Measurements from ENCODE around the gene ATP6V1E1.
"Not testable (repeated sequence)": the region's sequence is repeated elsewhere in the genome, so short reads cannot be mapped to it uniquely, and the experiment has no call there.

Gene ATP6V1E1

GRCh38 chr22:17566776-17567175 lies 61.8 kb downstream of the ATP6V1E1 start:
- Histone ChIP-seq H3K27me3 (ENCODE audit: low read depth) (no peaks in the 10 kb centered on the region), H3K4me3 (no peak overlapping the region), H3K9me3 (no peaks in the 10 kb centered on the region), H3K36me3 (replicated peaks) (no peaks in the 10 kb centered on the region), H3K4me1 (peaks cover 14% of the 10 kb centered on the region)
- no peak for DNase-seq (ENCODE audit: low spot score in 2 of 2)
- in situ Hi-C loops (cut with MboI; ENCODE audit: low sequenced_read_pairs): no loop called here

GRCh38 chr22:17566016-17566687 lies 62.4 kb downstream of the ATP6V1E1 start:
- H3K4me1 ChIP-seq: peaks cover 14% of the 10 kb centered on the region
- H3K36me3 ChIP-seq (replicated peaks); DNase-seq (ENCODE audit: low spot score in 2 of 2); H3K4me3 ChIP-seq; in situ Hi-C loops (cut with MboI; ENCODE audit: low sequenced_read_pairs); H3K27me3 ChIP-seq (ENCODE audit: low read depth); H3K9me3 ChIP-seq: not testable (repeated sequence)

GRCh38 chr22:17563936-17564391 lies 64.6 kb downstream of the ATP6V1E1 start:
- in situ Hi-C loops (cut with MboI; ENCODE audit: low sequenced_read_pairs): no loop called here
- peak in 1 of 2 experiments; percentile 36 for DNase-seq (ENCODE audit: low spot score in 2 of 2)
- Histone ChIP-seq H3K36me3 (replicated peaks) (no peaks in the 10 kb centered on the region), H3K4me1 (peaks cover 14% of the 10 kb centered on the region), H3K4me3 (no peak overlapping the region), H3K9me3 (no peaks in the 10 kb centered on the region), H3K27me3 (ENCODE audit: low read depth) (no peaks in the 10 kb centered on the region)

- in situ Hi-C loops (cut with MboI; ENCODE audit: low sequenced_read_pairs): no loop called here
- Histone ChIP-seq H3K4me1 (peaks cover 14% of the 10 kb centered on the region), H3K9me3 (no peaks in the 10 kb centered on the region), H3K4me3 (no peak within 1 kb of the TSS), H3K36me3 (replicated peaks) (no peaks in the 10 kb centered on the region; the same call in 1 of the 2 replicates), H3K27me3 (ENCODE audit: low read depth) (no peaks in the 10 kb centered on the region)
- DNase-seq (ENCODE audit: low spot score in 2 of 2): peak; percentile 56 to 59
Observed at GRCh38 chr22:17562906-17563870, 65.4 kb downstream of the ATP6V1E1 start, which contains the start of gene SLC25A18. Gene SLC25A18 (plus strand): TSS chr22:17563498. CDS start chr22:17579945, 16,447 bp downstream.

GRCh38 chr22:17559188-17559587 lies 69.4 kb downstream of the ATP6V1E1 start:
- in situ Hi-C loops (cut with MboI; ENCODE audit: low sequenced_read_pairs): no loop called here
- DNase-seq (ENCODE audit: low spot score in 2 of 2): no peak
- H3K36me3 ChIP-seq (replicated peaks): no peaks in the 10 kb centered on the region; the same call in 1 of the 2 replicates
- peaks cover 14% of the 10 kb centered on the region for H3K4me1 ChIP-seq
- no peak overlapping the region for H3K4me3 ChIP-seq
- no peaks in the 10 kb centered on the region for H3K9me3 ChIP-seq
- no peaks in the 10 kb centered on the region for H3K27me3 ChIP-seq (ENCODE audit: low read depth)

- Histone ChIP-seq H3K36me3 (replicated peaks) (peaks cover 9% of the 10 kb centered on the region), H3K27me3 (ENCODE audit: low read depth) (no peaks in the 10 kb centered on the region), H3K4me1 (no peaks in the 10 kb centered on the region; the same call in 1 of the 2 replicates), H3K4me3 (no peak overlapping the region), H3K9me3 (no peaks in the 10 kb centered on the region)
- in situ Hi-C loops (cut with MboI; ENCODE audit: low sequenced_read_pairs): no loop called here
- DNase-seq (ENCODE audit: low spot score in 2 of 2): no peak
Observed at GRCh38 chr22:17554814-17555213, 73.7 kb downstream of the ATP6V1E1 start.

GRCh38 chr22:17552737-17553136 lies 75.8 kb downstream of the ATP6V1E1 start:
- DNase-seq (ENCODE audit: low spot score in 2 of 2): no peak
- in situ Hi-C loops (cut with MboI; ENCODE audit: low sequenced_read_pairs): no loop called here
- peaks cover 18% of the 10 kb centered on the region for H3K36me3 ChIP-seq (replicated peaks)

GRCh38 chr22:17549655-17550054 lies 78.9 kb downstream of the ATP6V1E1 start:
- H3K27me3 ChIP-seq (ENCODE audit: low read depth): no peaks in the 10 kb centered on the region
- no peak for DNase-seq (ENCODE audit: low spot score in 2 of 2)
- in situ Hi-C loops (cut with MboI; ENCODE audit: low sequenced_read_pairs): no loop called here
- no peaks in the 10 kb centered on the region for H3K9me3 ChIP-seq
- no peaks in the 10 kb centered on the region; the same call in 1 of the 2 replicates for H3K4me1 ChIP-seq
- no peak overlapping the region for H3K4me3 ChIP-seq
- peaks cover 21% of the 10 kb centered on the region for H3K36me3 ChIP-seq (replicated peaks)

More at GRCh38 chr22:17552737-17553136, 75.8 kb downstream of the ATP6V1E1 start:
- no peaks in the 10 kb centered on the region for H3K27me3 ChIP-seq (ENCODE audit: low read depth)
- H3K9me3 ChIP-seq: no peaks in the 10 kb centered on the region
- no peak overlapping the region for H3K4me3 ChIP-seq
- no peaks in the 10 kb centered on the region; the same call in 1 of the 2 replicates for H3K4me1 ChIP-seq

- peaks cover 21% of the 10 kb centered on the region for H3K36me3 ChIP-seq (replicated peaks)
- in situ Hi-C loops (cut with MboI; ENCODE audit: low sequenced_read_pairs): no loop called here
- H3K27me3 ChIP-seq (ENCODE audit: low read depth): no peaks in the 10 kb centered on the region
- H3K9me3 ChIP-seq: no peaks in the 10 kb centered on the region
- no peaks in the 10 kb centered on the region; the same call in 1 of the 2 replicates for H3K4me1 ChIP-seq
- DNase-seq (ENCODE audit: low spot score in 2 of 2): no peak
- H3K4me3 ChIP-seq: no peak overlapping the region
Observed at GRCh38 chr22:17549183-17549582, 79.4 kb downstream of the ATP6V1E1 start.

GRCh38 chr22:17548756-17549035 lies 79.9 kb downstream of the ATP6V1E1 start:
- no peak overlapping the region for H3K4me3 ChIP-seq

GRCh38 chr22:17548010-17548755 lies 80.4 kb downstream of the ATP6V1E1 start:
- no peaks in the 10 kb centered on the region; the same call in 1 of the 2 replicates for H3K4me1 ChIP-seq
- H3K36me3 ChIP-seq (replicated peaks): peaks cover 26% of the 10 kb centered on the region

More at GRCh38 chr22:17548756-17549035, 79.9 kb downstream of the ATP6V1E1 start:
- H3K27me3 ChIP-seq (ENCODE audit: low read depth): no peaks in the 10 kb centered on the region
- peaks cover 24% of the 10 kb centered on the region for H3K36me3 ChIP-seq (replicated peaks)
- H3K4me1 ChIP-seq: no peaks in the 10 kb centered on the region; the same call in 1 of the 2 replicates
- no peaks in the 10 kb centered on the region for H3K9me3 ChIP-seq
- in situ Hi-C loops (cut with MboI; ENCODE audit: low sequenced_read_pairs): no loop called here
- no peak for DNase-seq (ENCODE audit: low spot score in 2 of 2)

GRCh38 chr22:17542452-17542851 lies 86.1 kb downstream of the ATP6V1E1 start:
- Histone ChIP-seq H3K4me1 (no peaks in the 10 kb centered on the region; the same call in 1 of the 2 replicates), H3K4me3 (no peak overlapping the region), H3K27me3 (ENCODE audit: low read depth) (no peaks in the 10 kb centered on the region), H3K36me3 (replicated peaks) (peaks cover 33% of the 10 kb centered on the region), H3K9me3 (no peaks in the 10 kb centered on the region)
- no peak for DNase-seq (ENCODE audit: low spot score in 2 of 2)
- in situ Hi-C loops (cut with MboI; ENCODE audit: low sequenced_read_pairs): no loop called here

More at GRCh38 chr22:17548010-17548755, 80.4 kb downstream of the ATP6V1E1 start:
- in situ Hi-C loops (cut with MboI; ENCODE audit: low sequenced_read_pairs): no loop called here
- DNase-seq (ENCODE audit: low spot score in 2 of 2): peak in 1 of 2 experiments; percentile 26
- no peaks in the 10 kb centered on the region for H3K9me3 ChIP-seq
- no peak overlapping the region for H3K4me3 ChIP-seq
- H3K27me3 ChIP-seq (ENCODE audit: low read depth): no peaks in the 10 kb centered on the region

Measured in HAP-1 (cell line).